GM18499 (cell line): ENCODE results near the gene NEBL.
"Not testable (repeated sequence)": the region's sequence is repeated elsewhere in the genome, so short reads cannot be mapped to it uniquely, and the experiment has no call there.

Experiments
- ATAC-seq: cut with Tn5 transposase; IDR thresholded peaks from one replicate; pipeline ENCODE4 v1.9.1; 2021; ENCODE audit warnings: moderate number of reproducible peaks; ENCODE audit not compliant: insufficient read depth, unreplicated experiment

The NEBL gene, protein sequence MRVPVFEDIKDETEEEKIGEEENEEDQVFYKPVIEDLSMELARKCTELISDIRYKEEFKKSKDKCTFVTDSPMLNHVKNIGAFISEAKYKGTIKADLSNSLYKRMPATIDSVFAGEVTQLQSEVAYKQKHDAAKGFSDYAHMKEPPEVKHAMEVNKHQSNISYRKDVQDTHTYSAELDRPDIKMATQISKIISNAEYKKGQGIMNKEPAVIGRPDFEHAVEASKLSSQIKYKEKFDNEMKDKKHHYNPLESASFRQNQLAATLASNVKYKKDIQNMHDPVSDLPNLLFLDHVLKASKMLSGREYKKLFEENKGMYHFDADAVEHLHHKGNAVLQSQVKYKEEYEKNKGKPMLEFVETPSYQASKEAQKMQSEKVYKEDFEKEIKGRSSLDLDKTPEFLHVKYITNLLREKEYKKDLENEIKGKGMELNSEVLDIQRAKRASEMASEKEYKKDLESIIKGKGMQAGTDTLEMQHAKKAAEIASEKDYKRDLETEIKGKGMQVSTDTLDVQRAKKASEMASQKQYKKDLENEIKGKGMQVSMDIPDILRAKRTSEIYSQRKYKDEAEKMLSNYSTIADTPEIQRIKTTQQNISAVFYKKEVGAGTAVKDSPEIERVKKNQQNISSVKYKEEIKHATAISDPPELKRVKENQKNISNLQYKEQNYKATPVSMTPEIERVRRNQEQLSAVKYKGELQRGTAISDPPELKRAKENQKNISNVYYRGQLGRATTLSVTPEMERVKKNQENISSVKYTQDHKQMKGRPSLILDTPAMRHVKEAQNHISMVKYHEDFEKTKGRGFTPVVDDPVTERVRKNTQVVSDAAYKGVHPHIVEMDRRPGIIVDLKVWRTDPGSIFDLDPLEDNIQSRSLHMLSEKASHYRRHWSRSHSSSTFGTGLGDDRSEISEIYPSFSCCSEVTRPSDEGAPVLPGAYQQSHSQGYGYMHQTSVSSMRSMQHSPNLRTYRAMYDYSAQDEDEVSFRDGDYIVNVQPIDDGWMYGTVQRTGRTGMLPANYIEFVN

DNA sequence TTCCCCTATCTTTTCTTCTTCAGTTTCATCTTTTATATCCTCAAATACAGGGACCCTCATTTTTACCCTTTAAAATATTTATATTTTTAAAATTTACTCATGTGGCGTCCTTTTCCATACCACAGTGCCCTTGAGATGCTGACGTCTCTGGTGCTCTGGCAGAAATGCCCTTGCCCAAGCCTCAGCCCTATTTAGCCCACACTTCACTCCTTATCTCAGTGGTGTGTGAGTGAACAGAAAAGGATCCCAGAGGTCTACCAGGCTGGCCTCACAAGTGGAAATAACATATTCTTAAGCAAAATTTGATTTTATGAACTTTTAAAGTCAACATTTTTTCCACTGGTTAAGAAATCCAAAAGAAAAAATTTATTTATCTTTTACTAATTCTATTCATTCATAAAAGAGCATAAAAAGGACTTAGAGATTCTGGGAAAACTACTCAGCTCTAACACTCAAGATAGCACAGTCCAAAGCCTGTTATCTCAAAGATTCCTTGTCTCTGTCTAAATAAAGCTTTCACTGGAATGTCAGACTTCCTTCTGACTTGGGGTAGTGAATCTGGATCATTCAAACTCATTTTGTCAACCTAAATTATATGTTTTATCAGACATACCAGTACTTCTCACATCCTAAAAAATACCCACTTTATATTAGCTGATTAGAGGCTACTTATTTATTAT, at the start of gene NEBL:
Gene NEBL, minus strand, starts transcription at position 166 of the 680 bp plus-strand sequence. Its CDS starts 106 bp downstream, at position 60.
- no peak for ATAC-seq

DNA sequence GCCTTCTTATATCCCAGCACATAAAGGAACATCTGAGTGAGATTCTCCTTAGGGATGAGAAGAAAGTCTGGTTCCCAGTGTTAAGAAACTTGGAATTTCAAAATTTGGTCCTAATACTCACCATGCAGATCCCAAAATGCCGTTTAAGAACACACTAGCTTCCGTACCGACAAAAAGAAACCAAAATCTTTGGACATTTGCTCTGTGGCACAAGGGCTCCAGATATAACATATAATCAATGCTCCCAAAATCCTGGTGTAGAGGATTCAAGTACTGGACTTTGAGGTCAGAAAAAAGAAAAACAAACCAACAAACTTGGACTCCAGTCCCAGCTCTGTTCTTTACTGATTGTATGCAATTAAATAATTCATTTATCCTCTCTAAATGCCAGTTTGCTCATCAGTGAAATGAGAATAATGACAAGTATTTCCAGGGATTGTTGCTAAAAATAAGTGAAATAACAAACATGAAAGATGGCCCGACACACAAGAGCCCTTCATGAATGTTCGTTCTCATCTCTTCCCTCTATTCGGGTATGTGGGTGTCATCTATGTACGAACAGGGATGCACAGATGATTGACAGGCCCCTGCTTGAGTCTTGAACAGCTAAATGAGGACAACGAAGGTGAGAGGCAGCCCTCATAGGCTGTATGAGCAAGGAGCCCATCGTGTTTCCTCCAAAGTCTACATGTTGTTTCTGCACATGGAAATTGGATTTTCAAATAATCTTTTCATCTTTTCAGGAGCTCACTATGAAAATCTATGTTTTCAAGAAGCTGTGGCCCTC, 48.6 kb upstream of the NEBL start:
- ATAC-seq: no peak

DNA sequence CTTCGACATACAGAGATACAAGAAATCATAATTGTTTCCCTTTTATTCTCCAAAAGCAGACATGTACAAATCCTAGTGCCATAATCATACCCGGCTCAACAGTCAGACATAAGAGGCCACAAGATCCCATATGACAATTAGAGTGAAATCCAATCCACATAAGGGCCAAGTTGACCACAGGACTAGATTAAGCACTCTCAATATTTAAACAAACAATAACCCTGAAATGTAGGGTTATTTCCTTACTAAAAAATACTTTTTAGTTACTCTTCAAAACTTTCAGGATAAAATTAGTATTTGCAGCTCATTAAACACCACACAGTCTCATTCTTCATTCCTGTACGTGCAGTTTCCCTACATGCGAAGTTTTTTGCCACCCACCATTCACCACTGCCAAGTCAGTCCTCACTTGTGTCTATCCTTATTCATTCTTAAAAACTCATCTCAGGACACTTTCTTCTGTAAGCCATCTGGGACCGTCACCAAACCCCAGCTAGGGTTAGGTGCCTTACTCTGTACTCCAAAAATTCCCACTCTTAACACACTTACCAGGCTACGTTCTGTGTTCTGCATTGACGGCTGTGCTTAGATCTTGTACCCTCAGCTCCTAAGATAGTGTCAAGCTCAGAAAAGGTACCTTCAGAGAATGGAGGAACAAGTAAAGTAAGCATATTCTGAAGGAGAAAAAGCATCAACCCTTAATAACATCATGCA, 47.8 kb upstream of the NEBL start:
- ATAC-seq: no peak

DNA sequence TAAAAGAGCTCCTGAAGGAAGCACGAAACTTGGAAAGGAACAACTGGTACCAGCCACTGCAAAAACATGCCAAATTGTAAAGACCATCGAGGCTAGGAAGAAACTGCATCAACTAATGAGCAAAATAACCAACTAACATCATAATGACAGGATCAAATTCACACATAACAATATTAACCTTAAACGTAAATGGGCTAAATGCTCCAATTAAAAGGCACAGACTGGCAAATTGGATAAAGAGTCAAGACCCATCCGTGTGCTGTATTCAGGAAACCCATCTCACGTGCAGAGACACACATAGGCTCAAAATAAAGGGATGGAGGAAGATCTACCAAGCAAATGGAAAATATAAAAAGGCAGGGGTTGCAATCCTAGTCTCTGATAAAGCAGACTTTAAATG, 42.3 kb upstream of the NEBL start:
- ATAC-seq: not testable (repeated sequence)

DNA sequence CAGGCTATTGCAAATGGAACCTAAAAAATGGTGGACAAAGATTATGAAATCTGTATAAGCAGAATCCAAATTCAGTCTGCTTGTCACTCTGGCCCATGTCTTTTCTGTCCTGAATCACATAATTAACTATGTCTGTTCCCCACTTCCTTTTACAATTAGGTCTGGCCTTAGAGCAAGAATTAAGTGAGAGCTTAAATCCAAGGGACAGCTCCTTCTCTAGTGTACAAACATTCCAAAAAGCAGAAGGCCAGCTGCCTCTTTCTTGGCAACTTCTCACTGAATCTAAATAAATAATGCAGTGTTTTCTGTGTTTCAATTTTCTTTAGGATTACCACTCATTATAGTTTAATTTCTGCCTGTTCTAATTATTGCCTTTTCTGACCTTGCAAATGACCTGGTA, 39.3 kb upstream of the NEBL start:
- no peak for ATAC-seq

DNA sequence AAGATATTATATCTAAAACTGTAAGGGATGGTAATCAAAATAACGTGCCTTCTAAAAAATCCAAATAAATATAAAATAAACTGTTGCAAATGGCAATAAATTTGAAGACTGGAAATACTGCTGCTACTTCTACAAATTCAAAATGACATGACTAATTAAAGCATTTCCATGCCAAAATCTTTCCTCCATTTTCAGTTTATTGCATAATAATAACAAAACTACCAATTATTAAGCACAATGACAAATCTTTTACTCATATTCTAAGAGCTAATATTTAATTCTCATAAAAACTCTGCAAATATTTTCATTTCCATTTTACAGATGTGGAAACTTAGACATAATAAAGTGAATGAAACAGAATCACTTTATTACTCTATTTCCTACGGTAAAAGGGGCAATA, 38.8 kb upstream of the NEBL start:
- ATAC-seq: no peak

DNA sequence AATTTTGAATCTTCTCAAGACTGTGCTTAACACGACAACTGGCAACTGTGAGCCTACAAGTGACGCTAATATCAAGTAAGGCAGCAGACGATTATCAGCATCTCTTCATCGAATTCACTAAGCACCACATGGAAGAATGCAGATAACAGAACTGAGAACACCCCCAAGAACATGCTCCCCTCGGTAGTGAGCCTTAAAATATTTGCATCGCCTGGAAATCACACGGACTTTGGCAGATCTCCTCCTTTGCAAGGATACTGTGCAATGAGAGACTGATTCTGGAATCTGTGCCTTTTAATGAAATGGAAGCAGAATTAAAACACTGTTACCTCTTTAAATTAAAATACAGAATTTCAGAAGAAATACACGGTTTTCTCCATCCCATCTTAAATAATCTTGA, 38.2 kb upstream of the NEBL start:
- ATAC-seq: no peak

DNA sequence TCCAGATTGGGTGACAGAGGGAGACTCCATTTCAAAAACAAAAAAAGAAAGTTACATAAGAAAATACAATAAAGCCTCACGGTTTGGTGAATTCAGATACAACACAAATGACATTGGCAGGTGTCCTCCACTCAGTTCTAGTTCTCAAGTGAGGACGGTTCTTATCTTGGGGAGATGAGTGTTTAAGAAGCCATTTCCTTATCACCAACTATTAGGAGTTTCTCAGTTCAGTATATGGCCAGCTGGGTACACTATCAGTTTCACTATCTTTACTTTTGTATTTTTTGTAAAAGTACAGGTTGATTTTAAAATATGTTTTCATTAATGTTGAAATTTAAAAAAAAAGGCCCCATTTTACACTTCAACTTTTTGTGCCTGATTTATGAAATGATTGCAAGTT, 36.6 kb upstream of the NEBL start:
- no peak for ATAC-seq

DNA sequence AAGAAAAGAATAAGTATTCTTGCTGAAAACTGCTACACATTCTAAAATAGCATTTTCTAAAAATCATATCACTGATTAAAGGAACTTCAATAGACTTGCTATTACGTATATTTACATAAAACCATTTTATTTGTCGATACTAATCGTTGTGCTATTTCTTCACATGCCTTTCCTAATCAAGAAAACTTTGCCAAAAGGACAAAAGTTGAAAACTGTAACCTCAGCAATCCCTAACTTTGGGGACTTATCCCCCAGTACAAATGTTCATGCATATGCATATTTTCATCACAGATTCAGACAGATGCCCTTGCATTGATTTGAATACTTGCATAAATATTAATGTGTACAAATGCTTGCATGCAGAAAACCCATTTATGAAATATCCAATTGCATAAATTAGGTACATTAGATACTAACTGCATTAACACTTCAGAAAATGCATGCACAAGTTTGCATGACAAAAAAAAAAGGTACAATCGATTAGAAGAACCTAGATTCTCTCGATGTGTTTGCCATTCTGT, 35.6 kb upstream of the NEBL start:
- ATAC-seq: no peak

DNA sequence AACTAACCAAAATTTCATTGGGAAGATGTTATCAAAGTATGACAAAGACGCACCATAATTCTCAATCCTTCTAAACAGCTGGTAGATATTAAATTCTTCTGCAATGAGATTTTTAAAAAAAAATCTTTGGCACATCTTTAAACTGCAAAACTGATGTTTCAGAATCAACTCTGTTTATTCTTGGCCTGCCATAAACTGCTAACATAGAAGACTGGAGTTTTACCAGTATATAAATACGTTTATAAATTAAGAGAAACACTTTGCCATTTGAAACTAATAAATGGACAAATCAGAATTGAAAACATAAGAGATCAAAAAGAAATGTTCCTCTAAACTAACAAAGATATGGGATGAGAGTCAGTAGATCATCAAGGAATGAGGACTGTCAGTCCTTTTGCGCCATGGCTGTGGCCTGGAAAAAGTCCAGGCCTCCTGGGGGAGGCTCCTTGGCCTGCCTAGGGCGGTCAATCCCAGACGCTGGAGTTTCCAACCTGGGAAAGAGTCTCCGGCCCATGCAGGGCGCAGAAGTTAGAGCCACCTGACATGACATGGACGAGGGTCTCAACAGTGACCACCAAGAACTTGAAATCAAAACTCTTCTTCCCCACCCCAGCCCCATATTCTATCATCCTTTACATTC, 34.2 kb upstream of the NEBL start:
- ATAC-seq: no peak

DNA sequence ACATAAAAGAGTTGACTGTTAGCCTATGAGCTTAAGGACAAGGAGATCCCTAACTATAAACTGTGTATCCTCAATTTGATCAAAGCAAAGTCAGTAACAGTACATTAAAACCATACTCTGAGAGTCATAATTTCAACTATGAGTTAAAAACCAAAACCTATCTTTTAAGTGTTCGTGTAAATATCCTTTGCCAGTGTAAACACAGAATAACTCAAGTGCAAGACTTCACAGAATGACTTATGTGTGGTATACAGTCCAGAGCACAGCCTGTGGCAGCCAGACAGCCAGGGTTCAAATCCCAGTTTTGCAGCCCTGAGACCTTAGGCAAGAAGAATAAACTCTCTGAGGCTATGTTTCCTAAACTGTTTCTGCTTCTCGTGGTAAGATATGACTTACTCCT, 30.3 kb upstream of the NEBL start:
- no peak for ATAC-seq

DNA sequence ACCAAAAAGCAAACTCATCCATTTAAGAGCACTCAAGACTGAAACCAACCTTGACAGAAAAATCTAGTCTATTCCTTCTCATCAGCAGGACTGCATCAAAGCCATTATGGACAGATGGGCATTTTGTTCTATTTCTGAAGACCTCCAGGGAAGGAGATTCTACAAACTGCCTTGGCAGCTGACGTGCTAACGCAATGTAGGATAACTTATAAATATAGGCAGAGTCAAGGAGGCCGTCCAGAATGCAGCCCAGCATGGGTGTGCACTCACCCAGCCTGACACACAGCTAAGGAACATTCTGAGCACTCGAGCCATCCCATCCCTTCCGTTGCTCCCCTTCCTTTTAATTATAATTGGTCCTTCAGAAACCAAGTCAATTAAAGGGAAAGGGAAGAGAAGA, 25.3 kb upstream of the NEBL start:
- no peak for ATAC-seq

DNA sequence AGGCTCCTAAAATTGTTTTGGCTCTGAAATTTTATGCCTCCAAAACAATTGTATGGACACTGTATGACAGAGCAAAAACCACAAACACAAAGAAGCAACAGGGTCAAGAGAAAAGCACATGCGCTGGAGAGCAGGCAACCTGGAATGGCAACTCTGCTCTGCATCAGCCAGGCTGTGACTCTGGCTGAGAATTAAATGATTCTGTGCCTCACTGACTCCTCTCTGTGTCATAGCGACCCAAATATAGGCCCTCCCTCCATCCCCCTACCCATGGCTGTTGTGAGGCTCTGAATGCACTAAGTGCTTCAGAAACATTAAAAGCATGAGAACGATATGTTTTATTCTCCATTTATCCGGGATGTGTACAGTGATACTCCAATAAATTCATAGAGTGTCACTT, 24.9 kb upstream of the NEBL start:
- ATAC-seq: no peak

DNA sequence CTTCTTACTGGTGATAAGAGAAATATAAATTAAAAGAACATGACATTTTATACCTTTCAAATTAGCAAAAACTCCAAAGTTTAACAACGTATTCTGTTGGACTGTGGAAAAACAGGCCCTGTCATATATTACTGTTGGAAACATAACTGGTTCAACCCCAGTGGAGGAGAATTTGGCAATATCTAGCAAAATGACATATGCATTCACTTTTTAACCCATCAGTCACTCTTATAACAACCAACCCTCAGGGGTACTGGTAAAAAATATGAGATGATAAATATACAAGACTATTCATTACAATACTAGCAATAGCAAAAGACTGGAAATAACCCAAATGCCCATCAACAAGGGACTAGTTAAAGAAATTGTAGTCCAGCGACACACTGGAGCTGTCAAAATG, 22.9 kb upstream of the NEBL start:
- ATAC-seq: no peak

DNA sequence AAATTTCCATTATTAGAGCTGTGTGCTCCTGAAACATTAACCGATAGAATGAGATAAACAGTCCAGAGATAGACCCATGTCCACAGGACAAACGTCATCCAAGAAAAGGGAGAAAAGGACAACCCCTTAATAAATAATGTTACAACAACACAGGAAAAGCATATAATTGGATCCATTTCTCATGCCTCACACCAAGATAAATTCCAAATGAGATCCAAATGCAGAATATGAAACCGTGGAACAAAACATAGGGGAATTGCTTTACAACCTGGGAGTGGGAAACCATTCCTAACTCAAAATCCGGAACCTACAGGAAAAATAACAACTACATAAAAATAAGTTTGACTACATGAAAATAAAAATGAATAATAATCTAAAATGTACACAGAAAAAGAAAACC, 22.4 kb upstream of the NEBL start:
- no peak for ATAC-seq

DNA sequence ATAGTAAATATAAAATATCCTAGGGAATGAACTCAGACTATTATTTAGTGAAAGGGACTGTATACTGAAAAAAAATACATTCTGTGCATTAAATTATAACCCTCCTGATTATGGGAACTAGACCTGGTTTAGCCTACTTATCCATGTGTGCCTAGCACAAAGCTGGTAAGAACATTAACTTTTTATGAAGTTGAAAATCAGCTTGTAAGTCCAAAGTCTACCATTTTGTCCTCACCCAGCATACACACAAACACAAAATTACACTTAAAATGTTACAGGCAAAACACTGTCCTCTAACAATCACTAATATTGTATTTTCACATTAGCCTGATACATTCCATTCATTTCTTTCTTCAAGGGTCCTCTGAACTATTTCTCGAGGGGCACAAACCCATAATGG, 19.9 kb upstream of the NEBL start:
- no peak for ATAC-seq

DNA sequence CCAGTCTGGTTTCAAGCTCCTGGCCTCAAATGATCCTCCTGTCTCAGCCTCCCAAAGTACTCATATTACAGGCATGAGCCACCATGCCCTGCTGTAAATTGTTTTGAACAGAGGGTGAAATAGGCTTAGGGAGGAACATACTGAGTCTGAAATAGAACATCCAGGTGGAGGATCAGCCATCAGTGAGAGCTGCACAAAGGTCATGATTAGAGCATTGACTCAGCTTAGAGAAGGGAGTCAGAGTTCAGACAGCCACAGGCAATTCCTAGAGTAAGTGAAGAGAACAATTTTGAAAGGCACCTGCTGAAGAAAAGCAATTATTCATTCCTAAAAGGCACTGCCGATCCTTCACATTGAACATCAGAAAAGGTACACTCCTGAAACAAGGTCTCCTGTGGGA, 15.9 kb upstream of the NEBL start:
- ATAC-seq: no peak

DNA sequence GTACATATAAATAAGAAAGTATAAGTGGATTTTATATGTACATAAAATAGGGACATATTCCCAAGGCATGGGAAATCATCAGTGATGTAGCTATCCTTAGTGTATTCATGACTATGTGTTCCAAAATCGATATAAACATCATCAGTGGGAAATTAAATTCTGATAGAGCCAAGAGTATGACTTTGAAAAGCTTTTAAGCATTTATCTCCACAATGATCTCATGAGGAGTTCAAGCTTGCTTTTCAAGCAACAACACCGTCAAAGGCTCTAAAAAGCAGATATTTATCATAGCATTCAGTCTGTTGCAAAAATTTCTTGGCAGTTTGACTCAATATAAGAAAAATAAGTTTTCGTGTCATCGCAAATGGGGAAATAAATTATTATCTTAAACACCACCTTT, 14.5 kb upstream of the NEBL start:
- ATAC-seq: no peak

DNA sequence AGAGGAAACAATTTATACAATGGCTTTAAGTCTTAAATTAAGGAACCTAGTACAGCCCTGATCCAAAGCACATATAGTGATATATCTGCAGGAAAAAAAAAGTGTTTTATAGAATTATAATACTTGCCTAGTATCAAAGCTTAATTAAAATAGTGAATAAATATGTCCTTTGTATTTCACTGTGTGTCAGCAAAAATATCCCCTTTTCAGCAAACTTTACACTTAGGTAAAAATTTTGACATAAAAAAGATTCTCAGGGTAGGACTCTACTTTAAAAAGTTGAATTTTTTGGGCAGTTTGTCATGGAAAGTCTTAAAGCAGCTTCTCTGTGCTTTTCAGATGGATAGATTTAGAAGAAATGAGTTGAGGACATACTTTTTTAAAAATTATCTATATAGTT, 12.7 kb upstream of the NEBL start:
- no peak for ATAC-seq
